ENCODE measurements around the gene FREY1. TPM values are rescaled to one million over a fixed set of nuclear protein-coding genes. Genes with fewer than 3 reads are reported as not detected.

Gene FREY1
- not detected for total RNA-seq
- long read RNA-seq: 0 reads

- intact Hi-C loops (cut with DNase I): no loop called here
- DNase-seq: no peak
- peak; percentile 8 for ATAC-seq (ENCODE audit: poor library complexity)
Measured at GRCh38 chr11:45906965-45907611, at the start of gene FREY1. Gene FREY1, minus strand, starts transcription at chr11:45907271. Its CDS starts 26 bp downstream, at chr11:45907245.

DNA sequence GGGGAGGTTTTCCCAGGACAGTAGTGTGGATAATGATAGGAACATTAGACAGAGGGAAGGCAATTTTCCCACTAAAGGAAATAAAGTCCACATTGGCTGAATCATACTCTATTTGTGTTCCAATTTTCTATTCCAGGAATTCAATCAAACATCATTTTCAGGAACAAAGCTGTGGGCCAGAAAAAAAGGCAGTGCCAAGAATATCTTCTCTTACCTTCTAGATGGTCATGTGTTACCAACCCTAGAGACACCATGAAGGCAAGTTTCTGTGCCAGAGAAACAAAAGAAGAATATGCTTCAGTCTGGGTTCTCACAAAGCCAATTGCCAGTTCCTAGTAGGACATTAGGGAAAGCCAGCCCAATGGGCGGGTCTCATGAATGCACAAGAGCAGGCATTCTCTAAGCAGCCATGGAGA lies 42.9 kb upstream of the FREY1 start:
- ATAC-seq (ENCODE audit: poor library complexity): peak; percentile 15
- intact Hi-C loops (cut with DNase I): no loop called here
- DNase-seq: no peak

DNA sequence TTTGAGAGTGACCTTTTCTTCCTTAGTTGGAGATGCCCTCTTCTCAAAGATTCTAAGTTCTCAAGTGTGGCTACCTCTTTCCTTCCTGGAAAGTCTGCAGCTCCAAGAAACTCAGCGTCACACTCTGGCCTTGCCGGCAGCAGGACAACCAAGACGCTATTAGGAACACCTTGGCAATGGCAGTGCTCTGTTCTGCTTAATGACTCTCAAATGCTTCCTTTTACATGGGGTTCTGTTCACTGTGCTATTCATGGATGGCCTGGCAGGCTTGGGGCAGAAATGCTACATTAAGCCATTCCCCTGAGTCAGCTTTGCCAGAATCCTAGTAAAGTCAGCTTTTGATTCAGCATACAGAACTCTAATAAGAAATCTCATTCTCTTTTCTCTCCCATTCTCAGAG lies 41.3 kb upstream of the FREY1 start:
- no peak for DNase-seq
- intact Hi-C loops (cut with DNase I): no loop called here
- no peak for ATAC-seq (ENCODE audit: poor library complexity)

DNA sequence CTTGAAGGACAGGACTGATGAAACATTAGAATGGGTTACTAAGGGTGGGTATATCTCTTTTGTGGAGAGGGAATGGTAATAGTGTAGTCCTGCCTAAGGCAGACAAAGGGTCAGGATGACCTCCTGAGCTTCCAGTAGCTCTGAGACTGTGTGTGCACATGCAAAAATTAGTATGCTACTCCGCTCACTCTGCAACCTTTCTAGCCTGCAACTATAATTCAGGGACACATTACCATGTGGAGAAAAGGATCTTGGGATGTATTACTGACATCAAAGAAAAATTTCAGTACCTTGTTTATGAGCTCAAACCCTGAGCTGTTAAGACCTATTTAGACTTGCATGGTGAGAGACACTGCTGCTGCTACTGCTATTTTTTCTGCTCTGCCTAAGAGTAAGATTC lies 40.8 kb upstream of the FREY1 start:
- intact Hi-C loops (cut with DNase I): no loop called here
- ATAC-seq (ENCODE audit: poor library complexity) (no peak), DNase-seq (no peak)

GRCh38 chr11:45945397-45945999 lies 38.4 kb upstream of the FREY1 start:
- ATAC-seq (ENCODE audit: poor library complexity): no peak
- no peak for DNase-seq
- intact Hi-C loops (cut with DNase I): no loop called here

- intact Hi-C loops (cut with DNase I): no loop called here
- ATAC-seq (ENCODE audit: poor library complexity) (no peak), DNase-seq (no peak)
Measured at GRCh38 chr11:45942381-45942780, 35.3 kb upstream of the FREY1 start.

DNA sequence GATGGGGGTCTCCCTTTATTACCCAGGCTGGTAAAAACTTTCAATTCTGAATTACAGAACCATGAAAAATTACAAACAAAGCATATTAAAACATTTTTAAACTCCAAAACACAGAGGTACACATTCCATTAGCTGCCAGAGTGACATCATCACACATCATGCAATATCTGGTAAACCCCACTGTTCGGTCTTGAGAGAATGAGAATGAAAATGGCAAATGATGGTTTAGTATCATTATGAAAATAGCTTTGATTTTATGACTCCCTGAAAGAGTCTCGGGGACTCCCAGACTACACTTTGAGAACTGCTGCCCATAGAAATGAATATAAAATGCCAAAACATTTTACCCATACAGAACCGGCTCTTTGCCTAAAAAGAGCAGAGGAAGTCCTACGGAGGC lies 34.2 kb upstream of the FREY1 start:
- intact Hi-C loops (cut with DNase I): no loop called here
- ATAC-seq (ENCODE audit: poor library complexity): no peak
- DNase-seq: no peak

DNA sequence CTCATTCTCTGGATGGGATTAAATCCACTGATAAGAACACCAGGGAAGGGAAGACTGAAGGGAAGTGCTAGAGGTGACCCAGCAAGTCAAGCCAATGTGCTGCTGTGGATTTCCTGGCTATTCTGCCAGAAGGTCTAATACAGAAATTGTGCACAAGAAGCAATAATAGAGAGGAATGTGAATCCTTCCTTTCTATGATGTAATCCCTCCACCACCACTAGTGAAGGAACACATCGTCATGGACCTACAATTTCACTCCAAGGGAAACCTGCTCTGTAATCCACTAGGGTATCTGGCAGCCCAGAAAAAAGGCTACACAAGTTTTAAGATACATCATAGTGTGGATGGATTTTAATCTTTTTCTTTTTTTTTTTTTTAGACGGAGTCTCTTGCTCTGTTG lies 32.8 kb upstream of the FREY1 start:
- no peak for ATAC-seq (ENCODE audit: poor library complexity)
- no peak for DNase-seq
- intact Hi-C loops (cut with DNase I): no loop called here

- intact Hi-C loops (cut with DNase I): no loop called here
- ATAC-seq (ENCODE audit: poor library complexity): no peak
- DNase-seq: no peak
Measured at GRCh38 chr11:45937916-45938315, 30.8 kb upstream of the FREY1 start.

- no peak for ATAC-seq (ENCODE audit: poor library complexity)
- DNase-seq: no peak
- intact Hi-C loops (cut with DNase I): no loop called here
Measured at GRCh38 chr11:45936511-45937054, 29.5 kb upstream of the FREY1 start.

DNA sequence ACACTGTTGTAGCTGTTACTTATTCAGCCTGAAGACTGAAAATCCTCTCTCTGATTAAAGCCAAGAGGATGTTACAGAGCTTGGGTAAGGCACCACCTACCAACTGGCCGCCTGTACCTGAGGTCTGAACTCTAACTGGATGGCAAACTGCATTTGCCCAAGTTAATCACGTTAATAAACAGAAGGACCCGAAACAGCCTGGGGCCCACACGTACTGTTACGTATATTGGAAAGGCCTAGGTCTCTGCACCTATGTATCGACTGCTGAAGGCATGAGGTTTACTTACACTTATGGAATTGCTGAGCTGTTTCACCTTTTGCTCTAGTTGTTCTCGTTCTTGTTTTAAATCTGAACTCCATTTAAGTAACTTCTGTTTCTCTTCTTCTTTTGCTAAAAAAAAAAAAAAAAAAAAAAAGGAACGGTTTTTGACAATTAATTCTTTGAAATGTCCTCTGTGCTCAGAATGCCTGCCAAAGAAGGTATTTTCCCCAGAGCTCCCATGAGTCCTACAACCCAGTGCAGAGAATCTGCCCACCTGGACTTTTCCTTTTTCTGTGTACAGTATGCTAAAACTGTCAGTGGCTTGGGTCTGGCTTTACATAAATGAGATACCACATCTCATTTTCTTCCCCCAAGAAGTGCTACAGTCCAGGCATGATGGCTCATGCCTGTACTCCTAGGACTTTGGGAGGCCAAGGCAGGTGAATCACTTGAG lies 28.4 kb upstream of the FREY1 start:
- intact Hi-C loops (cut with DNase I): no loop called here
- DNase-seq: no peak
- ATAC-seq (ENCODE audit: poor library complexity): no peak

GRCh38 chr11:45934580-45935318 lies 27.7 kb upstream of the FREY1 start:
- ATAC-seq (ENCODE audit: poor library complexity): no peak
- intact Hi-C loops (cut with DNase I): no loop called here
- DNase-seq: no peak

DNA sequence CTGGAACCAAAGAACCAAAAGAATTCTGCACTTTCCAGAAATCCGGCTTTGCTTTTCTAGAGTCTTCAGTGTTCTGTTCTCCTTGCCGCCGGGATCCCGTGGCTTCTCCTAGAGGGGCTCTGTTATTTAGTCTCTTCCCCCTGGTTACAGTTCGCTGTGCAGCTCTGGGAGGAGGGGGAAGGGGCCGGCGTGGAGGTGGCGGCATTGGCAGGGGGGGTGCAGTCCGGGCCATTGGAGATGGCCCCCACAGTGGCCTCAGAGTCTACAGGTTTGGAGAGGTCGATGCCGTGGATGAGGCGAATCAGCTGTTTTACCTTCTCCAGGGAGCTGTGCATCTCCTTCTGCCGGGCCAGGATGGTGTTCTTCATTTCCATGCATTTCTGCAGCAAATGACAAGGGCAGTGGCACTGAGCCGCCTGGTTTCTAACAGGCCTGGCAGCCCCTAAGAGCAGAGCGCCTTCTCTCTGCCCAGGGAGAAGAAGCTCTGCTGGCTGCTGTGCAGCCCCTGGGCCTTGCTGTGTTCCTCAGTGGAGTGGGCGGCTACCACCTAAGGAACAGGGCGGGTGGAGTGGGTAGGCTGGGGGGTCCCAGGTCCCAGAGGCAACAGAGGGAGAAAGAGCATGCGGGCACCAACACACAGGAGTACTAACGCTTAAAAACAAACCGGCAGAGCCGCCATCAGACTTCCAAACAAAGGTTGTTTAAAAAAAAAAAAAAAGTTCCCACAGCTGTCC lies 26.9 kb upstream of the FREY1 start:
- ATAC-seq (ENCODE audit: poor library complexity) (no peak), DNase-seq (no peak)
- intact Hi-C loops (cut with DNase I): no loop called here

- no peak for DNase-seq
- ATAC-seq (ENCODE audit: poor library complexity): no peak
- intact Hi-C loops (cut with DNase I): no loop called here
Measured at GRCh38 chr11:45933131-45933831, 26.2 kb upstream of the FREY1 start.

GRCh38 chr11:45932217-45932616 lies 25.1 kb upstream of the FREY1 start:
- ATAC-seq (ENCODE audit: poor library complexity) (no peak), DNase-seq (no peak)
- intact Hi-C loops (cut with DNase I): no loop called here

DNA sequence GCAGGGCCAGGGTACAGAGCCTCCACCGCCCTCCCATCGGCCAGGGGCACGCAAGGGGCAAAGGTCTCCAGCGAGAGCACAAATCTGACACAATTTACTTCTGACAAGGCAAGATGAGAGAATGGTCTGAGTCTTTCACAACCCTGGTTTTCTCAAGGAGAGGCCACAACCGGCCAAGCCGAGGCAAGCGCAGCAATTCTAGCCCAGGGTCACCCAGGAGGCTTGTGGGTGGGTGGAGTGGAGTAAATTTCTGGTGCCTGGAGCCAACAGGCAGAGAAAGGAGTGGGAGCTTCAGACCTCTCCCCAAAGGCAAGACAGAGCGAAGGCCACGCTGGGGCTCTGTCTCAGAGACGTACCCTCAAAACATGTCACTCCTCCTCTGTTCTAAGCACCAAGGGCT lies 24.7 kb upstream of the FREY1 start:
- ATAC-seq (ENCODE audit: poor library complexity) (no peak), DNase-seq (no peak)
- intact Hi-C loops (cut with DNase I): no loop called here

DNA sequence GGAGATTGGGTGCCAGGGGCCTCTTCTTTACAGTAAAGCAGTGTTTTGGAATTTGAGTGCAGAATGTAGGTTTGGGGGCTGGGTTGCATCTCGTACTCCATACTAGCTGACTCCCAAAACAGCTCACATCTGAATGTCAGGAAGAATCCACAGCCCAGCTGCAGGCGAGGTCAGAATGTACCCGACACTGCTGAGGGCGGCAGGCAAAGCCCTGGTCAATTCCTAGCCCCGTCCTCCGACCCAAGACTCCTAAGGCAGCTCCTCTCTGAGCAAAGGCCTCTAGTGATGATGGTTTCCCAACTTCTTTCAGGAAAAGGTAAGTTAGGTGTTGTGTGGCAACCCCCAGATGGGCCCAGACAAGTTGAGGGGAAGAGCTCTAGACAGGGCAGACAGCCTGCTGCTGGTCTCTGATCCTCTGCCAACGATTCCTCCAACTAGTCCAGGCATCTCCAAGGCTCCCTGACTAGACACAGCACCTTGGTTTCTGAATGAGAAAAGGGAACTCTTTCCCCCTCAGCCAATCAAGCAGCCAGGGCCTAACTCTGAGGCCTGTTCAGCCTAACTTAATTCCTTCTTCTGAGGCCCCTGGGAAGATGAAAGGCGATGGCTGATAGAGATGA lies 24.0 kb upstream of the FREY1 start:
- ATAC-seq (ENCODE audit: poor library complexity): no peak
- intact Hi-C loops (cut with DNase I): no loop called here

More for the DNA sequence above, 24.0 kb upstream of the FREY1 start:
- DNase-seq: no peak
